HepG2 (cell line): ENCODE measurements around the gene SETD1A. TPM values are rescaled to one million over a fixed set of nuclear protein-coding genes. Genes with fewer than 3 reads are reported as not detected.
A peak's percentile ranks its signal among the peaks of the same experiment; 100 is the strongest.

Experiments
- ATAC-seq: fragments of 200-7000 bp; cut with Tn5 transposase; 3 replicates; pipeline ENCODE4 v1.9.1; 2020; ENCODE audit warnings: mild to moderate bottlenecking, moderate library complexity
- BruUV-seq: library from RNA; stranded (reverse); fragments of 400-500 nt; replicated peaks from 2 replicates; lab custom pipeline; 2021; lab: Mats Ljungman, UMichigan
- CTCF ChIA-PET: fragments of 300-600 bp; formaldehyde crosslinking; extraction: SDS; loops from one replicate; lab custom pipeline; 2021; ENCODE audit warnings: low total read pairs, inconsistent platforms, low intra/inter-chr PET ratio; lab: Yijun Ruan, JAX
- POLR2A ChIA-PET: fragments of 350-600 bp; sonication (Branson Sonifier 250); formaldehyde crosslinking; loops from one replicate; lab custom pipeline; 2020; ENCODE audit warnings: antibody characterized with exemption, inconsistent platforms; lab: Yijun Ruan, JAX
- DNase-seq: peaks from one replicate; pipeline ENCODE4 v3.0.0-alpha.2; 2015; ENCODE audit warnings: low spot score
- FAIRE-seq: peaks from 3 replicates; lab custom pipeline; 2011; peaks lifted over from hg19 to GRCh38; lab: Jason Lieb, UNC
- H2AFZ ChIP-seq: one replicate; pipeline ENCODE4 v1.6.1; 2011; ENCODE audit warnings: low read length, inconsistent platforms
- H3K27ac ChIP-seq: fragments of 300-600 bp; 3 replicates; pipeline ENCODE4 v1.8.0; 2011; ENCODE audit warnings: mixed run types, mild to moderate bottlenecking, mixed read lengths, low read length, inconsistent platforms; ENCODE audit not compliant: insufficient read depth; ENCODE audit errors: extremely low read length
- H3K27me3 ChIP-seq, 2 experiments: fragments of 200-600 bp in 1 of 2; 2 replicates in 1 of 2; 3 replicates in 1 of 2; pipeline versions ENCODE4 v1.6.0 to v1.8.0; 2011; ENCODE audit warnings: low read length in 2 of 2, mild to moderate bottlenecking in 2 of 2, moderate library complexity in 2 of 2, inconsistent platforms in 1 of 2; ENCODE audit not compliant: insufficient read depth in 2 of 2, control insufficient read depth in 1 of 2
- H3K36me3 ChIP-seq, 2 experiments: fragments of 200-600 bp in 1 of 2; replicated peaks in 1 of 2; 2 replicates in 1 of 2; 3 replicates in 1 of 2; pipeline versions ENCODE4 v1.5.1 to v1.8.0; 2011; ENCODE audit warnings: low read length in 2 of 2, inconsistent platforms in 1 of 2; ENCODE audit not compliant: insufficient read depth in 2 of 2, control insufficient read depth in 1 of 2
- H3K4me1 ChIP-seq: 2 replicates; pipeline ENCODE4 v1.5.1; 2012; ENCODE audit warnings: low read length, inconsistent platforms; ENCODE audit not compliant: insufficient read depth
- H3K4me2 ChIP-seq: 2 replicates; pipeline ENCODE4 v1.6.0; 2011; ENCODE audit warnings: low read depth, low read length, inconsistent platforms
- H3K4me3 ChIP-seq, 3 experiments: fragments of 200-600 bp in 1 of 3; sonication (generic), shearing (Covaris generic) in 1 of 3; replicated peaks in 1 of 3; 2 replicates each; pipeline ENCODE4 v1.5.1; 2011 to 2016; ENCODE audit warnings: low read length in 3 of 3, inconsistent platforms in 2 of 3, low read depth in 2 of 3, mild to moderate bottlenecking in 2 of 3, control low read depth in 1 of 3, mixed read lengths in 1 of 3; ENCODE audit not compliant: insufficient read depth in 1 of 3
- H3K79me2 ChIP-seq: one replicate; pipeline ENCODE4 v1.6.1; 2011; ENCODE audit warnings: low read length, inconsistent platforms; ENCODE audit not compliant: insufficient read depth
- H3K9ac ChIP-seq: 2 replicates; pipeline ENCODE4 v1.6.0; 2011; ENCODE audit warnings: mild to moderate bottlenecking, low read depth, low read length, inconsistent platforms; ENCODE audit not compliant: insufficient read depth
- H3K9me3 ChIP-seq: 2 replicates; pipeline ENCODE4 v1.5.1; 2012; ENCODE audit warnings: mild to moderate bottlenecking, low read length
- H4K20me1 ChIP-seq: 2 replicates; pipeline ENCODE4 v1.6.0; 2011; ENCODE audit warnings: inconsistent platforms, mild to moderate bottlenecking, low read length, moderate library complexity; ENCODE audit not compliant: insufficient read depth
- ADNP ChIP-seq: sonication (generic); formaldehyde crosslinking; IDR thresholded peaks from 2 replicates; pipeline ENCODE4 v1.4.0; 2020; ENCODE audit warnings: missing genetic modification reagents
- AGO2 ChIP-seq: fragments of 200-400 bp; formaldehyde crosslinking; optimal IDR thresholded peaks from 2 replicates; pipeline ENCODE3; 2017; ENCODE audit warnings: mild to moderate bottlenecking, low read depth, low read length, moderate library complexity
- ATRX ChIP-seq: sonication (generic); formaldehyde crosslinking; IDR thresholded peaks from 2 replicates; pipeline ENCODE4 v1.4.0; 2020; ENCODE audit warnings: missing genetic modification reagents, borderline replicate concordance
- HNF4G ChIP-seq, 2 experiments: sonication (generic) in 1 of 2; formaldehyde crosslinking in 1 of 2; IDR thresholded peaks; 2 replicates each; pipeline versions ENCODE4 v1.4.0 to v1.6.1; 2011 to 2020; ENCODE audit warnings: borderline replicate concordance in 2 of 2, low read depth in 2 of 2, mild to moderate bottlenecking in 2 of 2, low read length in 1 of 2, missing genetic modification reagents in 1 of 2, moderate library complexity in 1 of 2
- HNRNPLL ChIP-seq: fragments of 200-400 bp; formaldehyde crosslinking; IDR thresholded peaks from 2 replicates; pipeline ENCODE4 v1.6.1; 2017; ENCODE audit warnings: mild to moderate bottlenecking, low read depth, low read length; ENCODE audit not compliant: poor library complexity, severe bottlenecking
- MAFF ChIP-seq: IDR thresholded peaks from 2 replicates; pipeline ENCODE4 v1.6.1; 2011; ENCODE audit warnings: low read depth, low read length, improper control_type of control experiment
- NBN ChIP-seq: fragments of 450-650 bp; conservative IDR thresholded peaks from 2 replicates; pipeline ENCODE4 v1.6.1; 2017
- NONO ChIP-seq, 2 experiments: fragments of 450-650 bp in 1 of 2; sonication (generic) in 1 of 2; formaldehyde crosslinking in 1 of 2; IDR thresholded peaks in 1 of 2; conservative IDR thresholded peaks in 1 of 2; 2 replicates each; pipeline versions ENCODE4 v1.6.1 to v1.8.0; 2017 to 2022; ENCODE audit warnings: mild to moderate bottlenecking in 1 of 2, missing genetic modification reagents in 1 of 2, moderate library complexity in 1 of 2
- RBM22 ChIP-seq: fragments of 200-400 bp; formaldehyde crosslinking; optimal IDR thresholded peaks from 2 replicates; pipeline ENCODE3; 2017; ENCODE audit warnings: mild to moderate bottlenecking, low read length, moderate library complexity
- WGBS: methylation state at CpG from one replicate; pipeline ENCODE4 v1.1.6; 2017; ENCODE audit warnings: low lambda C conversion rate; 5-methylcytosine and 5-hydroxymethylcytosine counted together
- in situ Hi-C: cut with HindIII; loops from 2 replicates; pipeline ENCODE4 v1.10.0; 2017; ENCODE audit warnings: low pct_unique_long_range_greater_than_20kb; ENCODE audit not compliant: extremely low pct_ligation_motif_present
- intact Hi-C: fragments of 100-400 bp; cut with micrococcal nuclease; formaldehyde crosslinking; loops from one replicate; pipeline ENCODE4 v1.10.0; 2022; ENCODE audit not compliant: unreplicated experiment
- polyA plus RNA-seq, 8 experiments: library from polyadenylated mRNA; depleted of rRNA in 3 of 8; stranded (reverse) in 7 of 8; unstranded in 1 of 8; fragments of >200 nt; fragmentation: Illumina TruSeq in 4 of 8; extraction: Trizol in 4 of 8; gene quantifications; 2 replicates each; pipeline versions ENCODE4 v1.2.1 to v1.2.3, GENCODE V29; 2011 to 2016; ENCODE audit warnings: low read depth in 4 of 8, missing spikeins in 1 of 8, mixed read lengths in 1 of 8; ENCODE audit not compliant: insufficient read depth in 1 of 8
- total RNA-seq, 5 experiments: library from RNA; depleted of rRNA; stranded (reverse); fragments of >200 nt; fragmentation: Illumina TruSeq; extraction: Trizol; gene quantifications; 2 replicates each; pipeline ENCODE4 v1.2.3, GENCODE V29; 2016; ENCODE audit warnings: low read depth in 1 of 5
- TF ChIP-seq, protein P1 (sequence below): sonication (generic); formaldehyde crosslinking; IDR thresholded peaks from 2 replicates; pipeline ENCODE4 v1.5.1; 2020; ENCODE audit warnings: missing genetic modification reagents, mild to moderate bottlenecking, borderline replicate concordance
- TF ChIP-seq, protein P2 (sequence below): sonication (generic); formaldehyde crosslinking; IDR thresholded peaks from 2 replicates; pipeline ENCODE4 v1.5.1; 2020; ENCODE audit warnings: missing genetic modification reagents, mild to moderate bottlenecking, borderline replicate concordance

The SETD1A gene
- total and polyA plus RNA-seq, 2 of the 13 experiments (the other 11 are each of a cell fraction or from before 2014, with no cell fraction given) = 3.8 to 5.6 TPM

DNA sequence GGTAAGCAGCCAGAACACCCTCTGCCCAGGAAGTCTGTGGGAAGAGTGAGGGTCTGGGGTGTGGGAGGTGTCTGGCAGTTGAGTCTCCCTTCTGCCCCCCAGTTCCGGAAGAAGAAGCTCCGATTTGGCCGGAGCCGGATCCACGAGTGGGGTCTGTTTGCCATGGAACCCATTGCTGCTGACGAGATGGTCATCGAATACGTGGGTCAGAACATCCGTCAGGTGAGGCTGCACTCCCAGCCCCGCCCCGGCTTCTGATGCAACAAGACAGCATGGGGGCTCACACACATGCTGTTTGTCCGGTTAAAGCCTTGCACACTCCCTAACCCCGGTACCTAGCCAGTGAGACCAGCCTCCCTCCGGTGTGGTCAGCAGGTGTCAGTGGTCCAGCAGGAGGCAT, 23.4 kb downstream of the SETD1A start:
- Histone ChIP-seq H3K27ac (no peak overlapping the region), H3K4me2 (no peak overlapping the region), H3K9ac (no peak overlapping the region), H3K79me2 (no peaks in the 10 kb centered on the region), H2AFZ (no peak overlapping the region), H4K20me1 (no peaks in the 10 kb centered on the region; the same call in 1 of the 2 replicates), H3K4me1 (peaks cover 9% of the 10 kb centered on the region), H3K27me3 (no peaks in the 10 kb centered on the region), H3K36me3 (peaks cover 35 to 75% of the 10 kb centered on the region in 2 experiments), H3K9me3 (no peaks in the 10 kb centered on the region), H3K4me3 (no peak overlapping the region)
- DNase-seq = no peak
- ATAC-seq = no peak
- in situ Hi-C loops (loop anchor here (25.0 kb wide), 1 partner anchor 731 kb away; a partner anchor contains a TSS), intact Hi-C loops (loop anchor here (10.0 kb wide), 1 partner anchor 884 kb away; no protein-coding TSS in a partner anchor)
- CTCF ChIA-PET = no interaction called here
- POLR2A ChIA-PET = interaction anchor here (1.4 kb wide), 1 partner anchor 18 kb away, joined by 3 read pairs; no protein-coding TSS in a partner anchor
- no peak for FAIRE-seq
- no TSS peak for BruUV-seq
- no peak for TF ChIP-seq ATRX
- TF ChIP-seq MAFF = no peak
- no peak for TF ChIP-seq NBN
- no peak for TF ChIP-seq NONO (IDR thresholded peaks at IDR 0.05)
- TF ChIP-seq NONO (CRISPR knock-in tag; conservative IDR thresholded peaks at IDR 0.05) = no peak
- TF ChIP-seq, protein P1, sequence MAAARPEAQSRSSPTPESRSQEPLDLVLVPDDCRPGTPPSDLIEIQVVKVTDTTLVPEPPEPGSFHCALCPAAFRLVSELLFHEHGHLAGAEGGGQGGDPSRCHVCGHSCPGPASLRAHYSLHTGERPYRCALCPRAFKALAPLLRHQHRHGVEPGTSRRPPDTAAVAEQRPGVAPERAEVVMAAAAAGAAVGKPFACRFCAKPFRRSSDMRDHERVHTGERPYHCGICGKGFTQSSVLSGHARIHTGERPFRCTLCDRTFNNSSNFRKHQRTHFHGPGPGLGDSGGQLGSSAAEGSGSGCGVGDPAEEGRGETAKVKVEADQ (CRISPR knock-in tag) = no peak
- WGBS = 97% methylated on average over 14 of the region's 14 CpGs

DNA sequence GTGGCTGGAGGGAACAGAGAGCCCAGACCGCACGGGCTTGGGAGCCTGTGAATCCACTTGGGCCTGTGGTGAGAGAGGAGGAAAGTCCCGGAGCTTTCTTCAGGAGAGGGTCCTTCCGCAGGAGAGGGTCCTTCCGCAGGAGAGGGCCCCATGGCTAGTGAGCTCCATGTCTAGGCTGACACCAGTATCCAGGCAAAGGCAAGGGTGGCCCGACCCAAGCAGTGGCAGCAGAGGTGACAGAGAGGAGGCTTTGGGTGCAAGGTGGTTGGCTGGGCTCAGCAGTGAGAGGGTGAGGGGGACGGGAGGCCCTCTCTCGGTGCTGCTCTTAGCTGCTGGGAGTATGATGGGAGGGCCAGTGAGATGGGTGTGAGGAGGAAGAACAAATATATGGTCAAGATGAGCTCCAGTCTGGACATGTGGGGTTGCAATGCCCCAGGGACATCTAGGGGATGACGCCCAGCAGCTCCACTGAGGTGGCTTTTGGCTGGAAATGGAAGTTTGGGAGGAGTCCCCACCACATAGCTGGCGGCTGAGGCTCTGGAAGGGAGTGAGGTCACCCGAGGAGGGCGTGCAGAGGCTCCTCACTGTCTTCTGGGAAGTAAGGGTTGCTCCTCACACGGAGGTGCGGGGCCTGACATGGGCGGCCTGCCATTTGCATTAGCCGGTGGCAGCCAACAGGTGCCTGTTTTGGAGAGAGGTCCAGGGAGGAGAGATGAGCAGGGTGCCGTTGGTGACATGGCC, 25.2 kb downstream of the SETD1A start:
- CTCF ChIA-PET = no interaction called here
- H3K9me3 ChIP-seq = no peaks in the 10 kb centered on the region
- TF ChIP-seq HNRNPLL (peak; percentile 18), AGO2 (peak; percentile 55), RBM22 (peak; percentile 45), ADNP (CRISPR knock-in tag) (no peak), HNF4G (IDR thresholded peaks at IDR 0.05; ENCODE audit: borderline replicate concordance, low read depth, low read length) (no peak), HNF4G (CRISPR knock-in tag; IDR thresholded peaks at IDR 0.05; ENCODE audit: borderline replicate concordance, low read depth) (no peak)
- TF ChIP-seq, protein P2, sequence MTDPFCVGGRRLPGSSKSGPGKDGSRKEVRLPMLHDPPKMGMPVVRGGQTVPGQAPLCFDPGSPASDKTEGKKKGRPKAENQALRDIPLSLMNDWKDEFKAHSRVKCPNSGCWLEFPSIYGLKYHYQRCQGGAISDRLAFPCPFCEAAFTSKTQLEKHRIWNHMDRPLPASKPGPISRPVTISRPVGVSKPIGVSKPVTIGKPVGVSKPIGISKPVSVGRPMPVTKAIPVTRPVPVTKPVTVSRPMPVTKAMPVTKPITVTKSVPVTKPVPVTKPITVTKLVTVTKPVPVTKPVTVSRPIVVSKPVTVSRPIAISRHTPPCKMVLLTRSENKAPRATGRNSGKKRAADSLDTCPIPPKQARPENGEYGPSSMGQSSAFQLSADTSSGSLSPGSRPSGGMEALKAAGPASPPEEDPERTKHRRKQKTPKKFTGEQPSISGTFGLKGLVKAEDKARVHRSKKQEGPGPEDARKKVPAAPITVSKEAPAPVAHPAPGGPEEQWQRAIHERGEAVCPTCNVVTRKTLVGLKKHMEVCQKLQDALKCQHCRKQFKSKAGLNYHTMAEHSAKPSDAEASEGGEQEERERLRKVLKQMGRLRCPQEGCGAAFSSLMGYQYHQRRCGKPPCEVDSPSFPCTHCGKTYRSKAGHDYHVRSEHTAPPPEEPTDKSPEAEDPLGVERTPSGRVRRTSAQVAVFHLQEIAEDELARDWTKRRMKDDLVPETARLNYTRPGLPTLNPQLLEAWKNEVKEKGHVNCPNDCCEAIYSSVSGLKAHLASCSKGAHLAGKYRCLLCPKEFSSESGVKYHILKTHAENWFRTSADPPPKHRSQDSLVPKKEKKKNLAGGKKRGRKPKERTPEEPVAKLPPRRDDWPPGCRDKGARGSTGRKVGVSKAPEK (CRISPR knock-in tag) = no peak
- TF ChIP-seq, all 625 proteins: peak for 3
- H2AFZ ChIP-seq = no peak overlapping the region
- no peak for ATAC-seq
- no peaks in the 10 kb centered on the region for H3K79me2 ChIP-seq
- no peak for FAIRE-seq
- H4K20me1 ChIP-seq = no peaks in the 10 kb centered on the region
- no peaks in the 10 kb centered on the region for H3K27me3 ChIP-seq
- in situ Hi-C loops (loop anchor here (25.0 kb wide), 1 partner anchor 730 kb away; a partner anchor contains a TSS), intact Hi-C loops (loop anchor here (10.0 kb wide), 1 partner anchor 882 kb away; no protein-coding TSS in a partner anchor)
- H3K4me1 ChIP-seq = peaks cover 16% of the 10 kb centered on the region
- 91% methylated on average over 16 of the region's 17 CpGs for WGBS
- H3K4me3 ChIP-seq = no peak overlapping the region
- no peak for DNase-seq
- H3K9ac ChIP-seq = no peak overlapping the region
- no peak overlapping the region for H3K4me2 ChIP-seq
- POLR2A ChIA-PET = interaction anchor here (1.3 to 3.7 kb wide), 3 partner anchors 15 to 160 kb away, joined by 6 to 81 read pairs (median 11); partner anchors contain the start of gene KAT8
- no TSS peak for BruUV-seq
- no peak overlapping the region for H3K27ac ChIP-seq
- H3K36me3 ChIP-seq = peaks cover 20 to 58% of the 10 kb centered on the region in 2 experiments
